ENCODE data around the gene PKDCC.

DNA sequence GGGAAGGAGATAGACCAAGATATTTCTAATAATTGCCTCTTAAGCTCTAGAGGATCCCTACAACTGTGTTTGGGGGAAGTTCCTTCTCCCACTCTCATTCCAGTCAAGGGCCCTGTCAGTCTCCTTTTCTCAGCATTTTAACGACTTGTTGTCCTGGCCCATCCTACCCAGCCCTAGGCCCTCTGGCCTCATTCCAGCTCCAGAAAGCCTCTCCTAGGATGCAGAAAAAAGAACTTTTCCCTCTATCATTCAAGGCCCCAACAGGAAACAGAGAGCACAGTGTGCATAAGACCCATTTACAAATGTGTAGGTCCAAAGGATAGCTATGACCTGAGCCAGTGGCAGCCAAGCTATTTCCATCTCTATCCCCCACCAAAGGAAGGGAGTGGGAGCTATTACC is 14.0 kb downstream of the PKDCC start:
- TF ChIP-seq, protein P1, sequence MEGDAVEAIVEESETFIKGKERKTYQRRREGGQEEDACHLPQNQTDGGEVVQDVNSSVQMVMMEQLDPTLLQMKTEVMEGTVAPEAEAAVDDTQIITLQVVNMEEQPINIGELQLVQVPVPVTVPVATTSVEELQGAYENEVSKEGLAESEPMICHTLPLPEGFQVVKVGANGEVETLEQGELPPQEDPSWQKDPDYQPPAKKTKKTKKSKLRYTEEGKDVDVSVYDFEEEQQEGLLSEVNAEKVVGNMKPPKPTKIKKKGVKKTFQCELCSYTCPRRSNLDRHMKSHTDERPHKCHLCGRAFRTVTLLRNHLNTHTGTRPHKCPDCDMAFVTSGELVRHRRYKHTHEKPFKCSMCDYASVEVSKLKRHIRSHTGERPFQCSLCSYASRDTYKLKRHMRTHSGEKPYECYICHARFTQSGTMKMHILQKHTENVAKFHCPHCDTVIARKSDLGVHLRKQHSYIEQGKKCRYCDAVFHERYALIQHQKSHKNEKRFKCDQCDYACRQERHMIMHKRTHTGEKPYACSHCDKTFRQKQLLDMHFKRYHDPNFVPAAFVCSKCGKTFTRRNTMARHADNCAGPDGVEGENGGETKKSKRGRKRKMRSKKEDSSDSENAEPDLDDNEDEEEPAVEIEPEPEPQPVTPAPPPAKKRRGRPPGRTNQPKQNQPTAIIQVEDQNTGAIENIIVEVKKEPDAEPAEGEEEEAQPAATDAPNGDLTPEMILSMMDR (IDR thresholded peaks at IDR 0.05): no peak
- TF ChIP-seq POLR2A (IDR thresholded peaks at IDR 0.05) (no peak), POLR2AphosphoS5 (IDR thresholded peaks at IDR 0.05) (no peak)
